HG03432 (cell line): ENCODE data around the gene RPS6KC1.
"Not testable (repeated sequence)": the region's sequence is repeated elsewhere in the genome, so short reads cannot be mapped to it uniquely, and the experiment has no call there.

Source experiments
- ATAC-seq: cut with Tn5 transposase; IDR thresholded peaks from one replicate; pipeline ENCODE4 v1.9.1; 2021; ENCODE audit warnings: mild to moderate bottlenecking, moderate library complexity; ENCODE audit not compliant: unreplicated experiment

RPS6KC1 gene

GRCh38 chr1:213201380-213202155, 150.5 kb downstream of the RPS6KC1 start:
- no peak for ATAC-seq

GRCh38 chr1:213211201-213211600, 160.2 kb downstream of the RPS6KC1 start:
- ATAC-seq: no peak

- not testable (repeated sequence) for ATAC-seq
These were observed 168.0 kb downstream of the RPS6KC1 start for GRCh38 chr1:213219076-213219475.

GRCh38 chr1:213221209-213221608, 170.2 kb downstream of the RPS6KC1 start:
- ATAC-seq: no peak

- ATAC-seq: no peak
These were observed 176.4 kb downstream of the RPS6KC1 start for GRCh38 chr1:213227458-213227857.

GRCh38 chr1:213231795-213232231, 180.8 kb downstream of the RPS6KC1 start:
- ATAC-seq: no peak

- no peak for ATAC-seq
These were observed 191.8 kb downstream of the RPS6KC1 start for GRCh38 chr1:213242883-213243282.

GRCh38 chr1:213244664-213245091, 193.6 kb downstream of the RPS6KC1 start:
- peak; percentile 78 for ATAC-seq

GRCh38 chr1:213245260-213245910, 194.3 kb downstream of the RPS6KC1 start:
- no peak for ATAC-seq

GRCh38 chr1:213247038-213247437, 196.0 kb downstream of the RPS6KC1 start:
- ATAC-seq: no peak

- no peak for ATAC-seq
These were observed 198.4 kb downstream of the RPS6KC1 start for GRCh38 chr1:213249395-213249794.

GRCh38 chr1:213250041-213250440, 199.0 kb downstream of the RPS6KC1 start:
- no peak for ATAC-seq

- ATAC-seq: no peak
These were observed 199.4 kb downstream of the RPS6KC1 start for GRCh38 chr1:213250446-213250845.

- no peak for ATAC-seq
These were observed 200.9 kb downstream of the RPS6KC1 start for GRCh38 chr1:213251972-213252371.

- ATAC-seq: peak; percentile 94
These were observed 205.5 kb downstream of the RPS6KC1 start for GRCh38 chr1:213256438-213257087.

- no peak for ATAC-seq
These were observed 209.5 kb downstream of the RPS6KC1 start for GRCh38 chr1:213260311-213261075.

- no peak for ATAC-seq
These were observed 213.5 kb downstream of the RPS6KC1 start for GRCh38 chr1:213264531-213264930.

- ATAC-seq: no peak
These were observed 216.1 kb downstream of the RPS6KC1 start for GRCh38 chr1:213266983-213267772.

- ATAC-seq: no peak
These were observed 217.2 kb downstream of the RPS6KC1 start for GRCh38 chr1:213268221-213268620.

GRCh38 chr1:213269829-213270228, 218.8 kb downstream of the RPS6KC1 start:
- no peak for ATAC-seq
